Activated CD4-positive, CD25-positive, alpha-beta regulatory T cell treated with anti-CD3 and anti-CD28 coated beads, Interleukin-2, amount 50 U/mL, for 24 hours (primary cell): ENCODE data around the gene BRIP1.
"Not testable (repeated sequence)": the region's sequence is repeated elsewhere in the genome, so short reads cannot be mapped to it uniquely, and the experiment has no call there.

Experiments
- ATAC-seq, 2 donors: fragments of 150-1000 bp; cut with Tn5 transposase; one replicate each; pipeline ENCODE4 v1.10.0; 2021; ENCODE audit warnings: mild to moderate bottlenecking in 1 of 2, moderate library complexity in 1 of 2

Gene BRIP1

DNA sequence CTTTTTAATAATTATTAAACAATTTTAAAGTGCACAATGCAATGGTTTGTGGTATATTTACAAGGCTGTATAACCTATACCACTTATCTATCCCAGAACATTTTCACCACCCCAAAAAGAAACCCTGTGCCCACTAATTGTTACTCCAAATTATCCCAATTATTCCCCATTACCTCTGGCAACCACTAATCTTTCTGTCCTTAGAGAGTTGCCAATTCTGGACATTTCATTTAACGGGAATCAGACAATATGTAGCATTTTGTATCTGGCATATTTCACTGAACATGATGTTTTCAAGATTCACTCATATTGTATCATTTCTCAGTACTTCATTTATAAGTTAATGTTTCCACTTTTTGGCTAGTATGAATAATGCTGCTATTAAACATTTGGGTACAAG lies 169.2 kb downstream of the BRIP1 start:
- ATAC-seq = no peak

GRCh38 chr17:61689610-61690180 lies 173.6 kb downstream of the BRIP1 start:
- no peak for ATAC-seq

GRCh38 chr17:61687769-61688168 lies 175.6 kb downstream of the BRIP1 start:
- ATAC-seq = no peak

GRCh38 chr17:61686113-61686512 lies 177.2 kb downstream of the BRIP1 start:
- ATAC-seq = no peak

DNA sequence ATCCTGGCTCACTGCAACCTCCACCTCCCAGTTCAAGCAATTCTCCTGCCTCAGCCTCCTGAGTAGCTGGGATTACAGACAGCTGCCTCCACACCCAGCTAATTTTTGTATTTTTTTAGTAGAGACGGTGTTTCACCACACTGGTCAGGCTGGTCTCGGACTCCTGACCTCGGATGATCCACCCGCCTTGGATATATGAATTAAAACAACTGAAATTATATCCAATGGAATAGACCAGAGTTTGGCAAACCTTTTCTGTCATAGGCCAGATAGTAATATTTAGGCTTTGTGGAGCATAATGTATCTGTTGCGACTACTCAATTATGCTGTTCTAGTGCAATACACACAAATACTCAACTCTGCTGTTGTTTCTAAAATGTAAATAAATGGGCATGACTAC lies 178.5 kb downstream of the BRIP1 start:
- no peak for ATAC-seq

GRCh38 chr17:61684172-61684571 lies 179.2 kb downstream of the BRIP1 start:
- no peak for ATAC-seq

- ATAC-seq = no peak
Measured at GRCh38 chr17:61683466-61683865, 179.9 kb downstream of the BRIP1 start.

DNA sequence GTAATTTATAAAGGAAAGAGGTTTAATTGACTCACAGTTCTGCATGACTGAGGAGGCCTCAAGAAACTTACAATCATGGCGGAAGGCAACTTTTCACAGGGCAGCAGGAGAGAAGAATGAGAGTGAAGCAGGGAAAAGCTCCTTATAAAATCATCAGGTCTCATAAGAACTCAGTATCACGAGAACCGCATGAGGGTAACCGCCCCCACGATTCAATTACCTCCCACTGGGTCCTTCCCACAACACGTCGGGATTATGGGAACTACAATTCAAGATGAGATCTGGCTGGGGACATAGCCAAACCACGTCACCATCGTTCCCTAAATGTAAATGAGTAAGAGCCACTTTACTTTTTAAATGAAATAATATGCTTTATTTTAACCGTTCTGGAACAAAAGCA lies 182.4 kb downstream of the BRIP1 start:
- no peak for ATAC-seq

DNA sequence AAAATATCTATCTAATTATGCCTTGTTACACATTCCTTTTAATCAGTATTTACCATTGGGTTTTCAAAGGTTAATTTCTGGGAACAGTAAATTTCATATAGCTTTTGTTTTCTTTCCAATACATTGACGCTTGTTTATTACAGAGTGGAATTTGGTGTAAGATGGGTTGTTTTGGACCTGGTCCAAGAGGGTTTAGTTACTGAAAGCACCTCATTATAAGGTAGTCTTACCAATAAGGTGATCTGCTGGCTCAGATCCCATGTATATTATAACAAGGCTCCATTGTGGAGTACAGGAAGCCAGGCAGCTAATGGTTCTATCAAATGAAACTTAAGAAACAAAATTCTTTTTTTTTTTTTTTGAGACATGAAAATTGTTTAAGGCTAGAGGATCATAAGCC lies 185.0 kb downstream of the BRIP1 start:
- no peak for ATAC-seq

DNA sequence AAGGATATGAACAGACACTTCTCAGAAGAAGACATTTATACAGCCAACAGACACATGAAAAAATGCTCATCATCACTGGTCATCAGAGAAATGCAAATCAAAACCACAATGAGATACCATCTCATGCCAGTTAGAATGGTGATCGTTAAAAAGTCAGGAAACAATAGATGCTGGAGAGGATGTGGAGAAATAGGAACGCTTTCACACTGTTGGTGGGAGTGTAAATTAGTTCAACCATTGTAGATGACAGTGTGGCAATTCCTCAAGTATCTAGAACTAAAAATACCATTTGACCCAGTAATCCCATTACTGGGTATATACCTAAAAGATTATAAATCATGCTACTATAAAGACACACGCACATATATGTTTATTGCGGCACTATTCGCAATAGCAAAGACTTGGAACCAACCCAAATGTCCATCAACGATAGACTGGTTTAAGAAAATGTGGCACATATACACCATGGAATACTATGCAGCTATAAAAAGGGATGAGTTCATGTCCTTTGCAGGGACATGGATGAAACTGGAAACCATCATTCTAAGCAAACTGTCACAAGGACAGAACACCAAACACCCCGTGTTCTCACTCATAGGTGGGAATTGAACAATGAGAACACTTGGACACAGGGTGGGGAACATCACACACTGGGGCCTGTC lies 186.0 kb downstream of the BRIP1 start:
- not testable (repeated sequence) for ATAC-seq

GRCh38 chr17:61676522-61676921 lies 186.8 kb downstream of the BRIP1 start:
- ATAC-seq = not testable (repeated sequence)

DNA sequence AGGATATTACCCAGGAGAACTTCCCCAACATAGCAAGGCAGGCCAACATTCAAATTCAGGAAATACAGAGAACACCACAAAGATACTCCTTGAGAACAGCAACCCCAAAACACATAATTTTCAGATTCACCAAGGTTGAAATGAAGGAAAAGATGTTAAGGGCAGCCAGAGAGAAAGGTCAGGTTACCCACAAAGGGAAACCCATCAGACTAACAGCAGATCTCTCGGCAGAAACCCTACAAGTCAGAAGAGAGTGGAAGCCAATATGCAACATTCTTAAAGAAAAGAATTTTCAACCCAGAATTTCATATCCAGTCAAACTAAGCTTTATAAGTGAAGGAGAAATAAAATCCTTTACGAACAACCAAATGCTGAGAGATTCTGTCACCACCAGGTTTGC lies 188.7 kb downstream of the BRIP1 start:
- ATAC-seq = not testable (repeated sequence)

GRCh38 chr17:61673019-61673897 lies 190.1 kb downstream of the BRIP1 start:
- ATAC-seq = not testable (repeated sequence)

- ATAC-seq = no peak
Measured at GRCh38 chr17:61672140-61672539, 191.2 kb downstream of the BRIP1 start.

DNA sequence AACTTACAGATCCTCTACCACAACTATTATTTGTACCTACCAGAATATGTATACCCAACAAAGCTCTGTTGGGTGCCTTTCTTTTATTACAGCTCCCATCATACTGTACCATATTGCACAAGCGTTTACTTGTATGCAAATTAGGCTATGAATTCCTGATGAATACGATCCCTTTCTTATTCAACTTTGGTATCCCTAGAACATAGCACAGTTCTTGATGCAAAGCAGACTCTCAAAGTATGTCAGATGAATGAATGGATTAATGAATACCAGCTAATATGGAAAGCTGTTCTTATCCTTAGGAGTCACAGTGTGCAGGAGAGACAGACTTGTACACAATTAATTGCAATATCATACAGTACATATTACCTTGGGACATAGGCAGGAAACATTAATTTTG lies 192.6 kb downstream of the BRIP1 start:
- ATAC-seq = no peak

- ATAC-seq = no peak
Measured at GRCh38 chr17:61669522-61669921, 193.8 kb downstream of the BRIP1 start.

DNA sequence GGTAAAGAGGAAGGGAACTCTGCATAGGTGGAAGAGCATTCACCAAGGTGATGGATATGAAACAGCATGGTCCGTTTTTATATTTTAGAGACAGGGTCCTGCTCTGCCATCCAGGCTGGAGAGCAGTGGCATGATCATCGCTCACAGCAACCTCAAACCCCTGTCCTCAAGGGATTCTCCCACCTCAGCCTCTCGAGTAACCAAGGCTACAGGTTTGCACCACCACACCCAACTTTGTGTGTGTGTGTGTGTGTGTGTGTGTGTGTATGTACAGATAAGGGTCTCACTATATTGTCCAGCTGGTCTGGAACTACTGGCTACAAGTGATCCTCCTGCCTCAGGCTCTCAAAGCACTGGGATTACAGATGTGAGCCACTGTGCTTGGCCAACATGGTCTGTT lies 194.8 kb downstream of the BRIP1 start:
- ATAC-seq = no peak

DNA sequence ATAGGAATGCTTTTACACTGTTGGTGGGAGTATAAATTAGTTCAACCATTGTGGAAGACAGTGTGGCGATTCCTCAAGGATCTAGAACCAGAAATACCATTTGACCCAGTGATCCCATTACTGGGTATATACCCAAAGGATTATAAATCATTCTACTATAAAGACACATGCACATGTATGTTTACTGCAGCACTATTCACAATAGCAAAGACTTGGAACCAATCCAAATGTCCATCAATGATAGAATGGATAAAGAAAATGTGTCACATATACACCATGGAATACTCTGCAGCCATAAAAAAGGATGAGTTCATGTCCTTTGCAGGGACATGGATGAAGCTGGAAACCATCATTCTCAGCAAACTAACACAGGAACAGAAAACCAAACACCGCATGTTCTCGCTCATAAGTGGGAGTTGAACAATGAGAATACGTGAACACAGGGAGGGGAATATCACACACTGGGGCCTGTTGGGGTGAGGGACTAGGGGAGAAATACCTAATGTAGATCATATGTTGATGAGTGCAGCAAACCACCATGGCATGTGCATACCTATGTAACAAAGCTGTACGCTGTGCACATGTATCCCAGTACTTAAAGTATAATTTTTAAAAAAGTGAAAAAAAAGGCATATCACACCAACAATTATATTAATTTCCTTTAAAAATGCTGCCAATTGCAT lies 196.8 kb downstream of the BRIP1 start:
- ATAC-seq = not testable (repeated sequence)

GRCh38 chr17:61663310-61663709 lies 200.0 kb downstream of the BRIP1 start:
- no peak for ATAC-seq

DNA sequence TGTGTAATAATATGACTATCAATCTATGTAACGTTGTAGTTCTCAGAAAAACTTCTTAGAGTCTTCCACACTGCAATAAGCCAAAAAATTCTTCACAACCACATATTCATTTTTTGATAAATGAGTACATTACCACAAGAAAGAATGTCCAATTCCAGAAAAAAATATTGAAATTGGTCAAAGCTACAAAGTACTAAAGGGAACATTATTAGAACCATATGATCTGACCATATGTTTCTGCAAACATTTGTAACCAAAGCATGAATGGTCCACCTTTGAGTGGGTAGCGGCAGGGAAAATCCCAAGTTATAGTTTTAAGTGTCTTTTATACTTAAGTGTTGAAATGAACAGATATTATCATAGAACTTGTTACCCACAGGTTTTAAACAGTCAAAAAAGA lies 200.6 kb downstream of the BRIP1 start:
- ATAC-seq = no peak

- no peak for ATAC-seq
Measured at GRCh38 chr17:61662186-61662585, 201.1 kb downstream of the BRIP1 start.

DNA sequence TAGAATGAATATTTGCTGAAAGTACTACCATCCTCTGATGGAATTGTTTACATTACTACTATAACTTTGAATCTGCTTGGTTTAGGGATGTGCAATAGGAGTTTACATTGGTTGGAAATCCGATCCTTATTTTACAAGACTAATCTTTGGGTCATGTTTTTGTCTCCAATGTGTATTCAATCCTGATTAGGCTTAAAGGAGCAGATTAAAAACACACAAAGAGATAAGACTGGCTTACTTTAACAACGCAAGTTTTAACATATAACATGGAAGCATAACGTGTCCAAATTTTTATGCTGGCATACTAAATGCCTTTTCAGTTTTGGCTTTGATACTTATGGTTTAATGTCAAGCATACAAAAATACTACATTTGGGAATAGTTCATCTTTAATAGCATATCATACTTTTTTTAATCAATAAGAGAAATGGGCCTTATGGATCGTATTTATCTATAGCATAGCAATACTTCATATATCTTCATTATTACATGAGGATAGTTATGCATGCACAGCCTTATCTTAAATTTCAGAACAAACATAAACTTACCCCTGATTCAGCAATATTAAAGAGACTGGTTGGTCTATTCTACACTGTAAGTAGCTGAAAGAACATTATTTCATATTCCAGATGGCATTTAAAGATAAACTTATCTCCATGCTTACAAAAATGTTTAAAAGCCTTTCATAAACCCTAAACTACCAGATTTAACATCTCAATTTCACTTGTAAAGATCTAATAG lies 202.4 kb downstream of the BRIP1 start:
- ATAC-seq = no peak

DNA sequence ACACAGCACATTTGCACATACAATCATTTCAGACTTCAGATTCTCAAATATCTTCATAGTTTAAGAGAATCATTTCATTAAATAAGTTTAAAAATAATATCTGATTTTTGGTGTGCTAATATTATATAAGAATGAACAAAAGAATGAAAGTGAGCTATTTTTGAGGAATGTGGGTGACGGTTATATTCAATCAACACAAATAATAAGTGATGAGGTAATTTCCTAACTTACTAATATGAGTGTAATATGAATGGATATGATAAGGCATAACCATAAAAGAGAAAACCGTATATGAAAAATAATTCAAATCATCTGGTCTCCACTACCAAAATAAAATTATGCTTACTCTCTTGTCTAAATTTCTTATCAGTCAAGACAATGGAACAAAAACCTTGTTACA lies 203.9 kb downstream of the BRIP1 start:
- ATAC-seq = no peak
